ENCODE results near the gene OXA1L. TPM values are rescaled to one million over a fixed set of nuclear protein-coding genes. Genes with fewer than 3 reads are reported as not detected.

OXA1L gene
- total RNA-seq, 1 experiment from 2014 or later = 146 TPM

DNA sequence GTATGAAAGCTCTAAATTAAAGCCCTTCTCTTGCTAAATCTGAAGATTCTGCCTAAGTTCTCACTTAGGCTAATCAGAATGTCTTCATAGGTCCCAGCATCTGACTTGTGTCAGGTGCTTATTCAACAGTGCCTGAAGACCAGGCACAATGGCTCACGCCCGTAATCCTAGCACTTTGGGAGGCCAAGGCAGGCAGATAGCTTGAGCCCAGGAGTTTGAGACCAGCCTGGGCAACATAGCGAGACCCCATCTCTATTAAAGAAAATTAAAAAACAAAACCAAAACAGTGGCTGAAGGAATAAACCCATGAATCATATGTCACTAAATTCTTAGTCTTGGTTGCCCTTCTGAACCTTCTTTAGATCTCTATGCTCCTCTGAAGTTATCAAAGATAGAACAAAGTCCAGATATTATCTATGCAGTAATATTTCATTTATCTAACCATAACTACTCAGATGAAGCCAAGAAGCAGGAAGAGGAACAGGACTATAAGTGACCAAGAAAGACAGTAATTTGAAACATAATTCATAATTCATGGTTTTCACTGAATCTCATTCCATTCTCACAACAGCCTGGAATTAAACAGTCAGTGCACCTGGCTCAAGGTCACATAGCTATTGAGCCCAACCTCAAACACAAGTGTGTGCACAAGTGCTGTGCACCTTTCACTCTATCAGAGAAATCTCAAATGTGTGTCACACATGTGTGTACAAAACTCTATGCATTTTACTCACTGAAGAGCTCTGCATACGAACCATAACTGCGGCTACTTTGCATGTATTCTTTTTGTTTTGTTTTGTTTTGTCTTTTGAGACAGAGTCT, 42.1 kb downstream of the OXA1L start:
- TF ChIP-seq, protein P1, sequence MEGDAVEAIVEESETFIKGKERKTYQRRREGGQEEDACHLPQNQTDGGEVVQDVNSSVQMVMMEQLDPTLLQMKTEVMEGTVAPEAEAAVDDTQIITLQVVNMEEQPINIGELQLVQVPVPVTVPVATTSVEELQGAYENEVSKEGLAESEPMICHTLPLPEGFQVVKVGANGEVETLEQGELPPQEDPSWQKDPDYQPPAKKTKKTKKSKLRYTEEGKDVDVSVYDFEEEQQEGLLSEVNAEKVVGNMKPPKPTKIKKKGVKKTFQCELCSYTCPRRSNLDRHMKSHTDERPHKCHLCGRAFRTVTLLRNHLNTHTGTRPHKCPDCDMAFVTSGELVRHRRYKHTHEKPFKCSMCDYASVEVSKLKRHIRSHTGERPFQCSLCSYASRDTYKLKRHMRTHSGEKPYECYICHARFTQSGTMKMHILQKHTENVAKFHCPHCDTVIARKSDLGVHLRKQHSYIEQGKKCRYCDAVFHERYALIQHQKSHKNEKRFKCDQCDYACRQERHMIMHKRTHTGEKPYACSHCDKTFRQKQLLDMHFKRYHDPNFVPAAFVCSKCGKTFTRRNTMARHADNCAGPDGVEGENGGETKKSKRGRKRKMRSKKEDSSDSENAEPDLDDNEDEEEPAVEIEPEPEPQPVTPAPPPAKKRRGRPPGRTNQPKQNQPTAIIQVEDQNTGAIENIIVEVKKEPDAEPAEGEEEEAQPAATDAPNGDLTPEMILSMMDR (conservative IDR thresholded peaks at IDR 0.05; ENCODE audit: low read depth, low read length) = no peak
- TF ChIP-seq EZH2phosphoT487 (IDR thresholded peaks at IDR 0.05; ENCODE audit: borderline replicate concordance, low read length) (no peak), EZH2 (IDR thresholded peaks at IDR 0.05; ENCODE audit: low read length, unreplicated experiment) (no peak)
- no peaks in the 10 kb centered on the region for H4K20me1 ChIP-seq (ENCODE audit: low read length)
- no peaks in the 10 kb centered on the region for H3K27me3 ChIP-seq (ENCODE audit: low read length)
- H3K4me1 ChIP-seq (ENCODE audit: insufficient read depth, low read length) = no peaks in the 10 kb centered on the region
- no peak overlapping the region for H3K9ac ChIP-seq (ENCODE audit: low read length)
- no peak for ATAC-seq
- CTCF ChIA-PET = interaction anchor here (0.6 kb wide), 1 partner anchor 63 kb away, joined by 3 read pairs; the partner anchor contains the start of gene LRP10
- H3F3A ChIP-seq (ENCODE audit: low read length, unreplicated experiment) = no peaks in the 10 kb centered on the region
- H3K27ac ChIP-seq (ENCODE audit: low read length) = no peak overlapping the region
- intact Hi-C loops (cut with micrococcal nuclease) = no loop called here
- no peak overlapping the region for H3K4me2 ChIP-seq (ENCODE audit: low read length)
- H2AFZ ChIP-seq (ENCODE audit: low read length) = no peak overlapping the region
- no TSS peak for BruUV-seq (replicated peaks)
- no peaks in the 10 kb centered on the region for H3K9me2 ChIP-seq (replicated peaks; ENCODE audit: low read length)
- H3K79me2 ChIP-seq (ENCODE audit: low read length) = no peaks in the 10 kb centered on the region
- no peaks in the 10 kb centered on the region for H3K36me3 ChIP-seq (ENCODE audit: low read depth, low read length)
- H3K9me3 ChIP-seq (ENCODE audit: low read length) = no peaks in the 10 kb centered on the region
- no peak overlapping the region for H3K4me3 ChIP-seq (ENCODE audit: low read length)
- POLR2A ChIA-PET (ENCODE audit: unreplicated experiment) = interaction anchor here (1.0 kb wide), 1 partner anchor 219 kb away, joined by 3 read pairs; no protein-coding TSS in a partner anchor
- no peak for DNase-seq

DNA sequence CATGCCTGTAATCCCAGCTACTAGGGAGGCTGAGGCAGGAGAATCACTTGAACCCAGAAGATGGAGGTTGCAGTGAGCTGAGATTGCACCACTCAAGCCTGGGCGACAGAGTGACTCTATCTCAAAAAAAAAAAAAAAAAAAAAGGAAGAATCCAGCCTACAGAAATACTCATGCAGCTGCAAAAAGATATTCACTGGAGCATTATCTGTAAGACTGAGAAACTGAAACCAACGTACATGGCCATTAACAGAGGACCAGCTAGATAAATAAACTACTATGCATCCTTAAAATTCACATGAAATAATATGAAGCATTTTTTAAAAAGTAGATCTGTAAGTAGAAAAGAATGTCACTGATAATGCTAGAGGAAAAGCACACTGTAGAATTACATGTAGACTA, 45.2 kb downstream of the OXA1L start:
- H3K4me2 ChIP-seq (ENCODE audit: low read length) = no peak overlapping the region
- no peaks in the 10 kb centered on the region for H3F3A ChIP-seq (ENCODE audit: low read length, unreplicated experiment)
- no peaks in the 10 kb centered on the region for H3K79me2 ChIP-seq (ENCODE audit: low read length)
- no peak overlapping the region for H3K9ac ChIP-seq (ENCODE audit: low read length)
- CTCF ChIA-PET = no interaction called here
- H2AFZ ChIP-seq (ENCODE audit: low read length) = no peak overlapping the region
- ATAC-seq = no peak
- TF ChIP-seq EZH2 (IDR thresholded peaks at IDR 0.05; ENCODE audit: low read length, unreplicated experiment) (no peak), EZH2phosphoT487 (IDR thresholded peaks at IDR 0.05; ENCODE audit: borderline replicate concordance, low read length) (no peak)
- TF ChIP-seq, protein P1 (conservative IDR thresholded peaks at IDR 0.05; ENCODE audit: low read depth, low read length) = no peak
- BruUV-seq (replicated peaks) = no TSS peak
- H3K36me3 ChIP-seq (ENCODE audit: low read depth, low read length) = no peaks in the 10 kb centered on the region
- H3K9me2 ChIP-seq (replicated peaks; ENCODE audit: low read length) = no peaks in the 10 kb centered on the region
- no peaks in the 10 kb centered on the region for H3K9me3 ChIP-seq (ENCODE audit: low read length)
- no peak overlapping the region for H3K27ac ChIP-seq (ENCODE audit: low read length)
- DNase-seq = no peak
- H3K4me3 ChIP-seq (ENCODE audit: low read length) = no peak overlapping the region
- no peaks in the 10 kb centered on the region for H3K4me1 ChIP-seq (ENCODE audit: insufficient read depth, low read length)
- POLR2A ChIA-PET (ENCODE audit: unreplicated experiment) = no interaction called here
- no peaks in the 10 kb centered on the region for H3K27me3 ChIP-seq (ENCODE audit: low read length)
- intact Hi-C loops (cut with micrococcal nuclease) = loop anchor here (10.0 kb wide), 1 partner anchor 157 kb away; no protein-coding TSS in a partner anchor
- H4K20me1 ChIP-seq (ENCODE audit: low read length) = no peaks in the 10 kb centered on the region

DNA sequence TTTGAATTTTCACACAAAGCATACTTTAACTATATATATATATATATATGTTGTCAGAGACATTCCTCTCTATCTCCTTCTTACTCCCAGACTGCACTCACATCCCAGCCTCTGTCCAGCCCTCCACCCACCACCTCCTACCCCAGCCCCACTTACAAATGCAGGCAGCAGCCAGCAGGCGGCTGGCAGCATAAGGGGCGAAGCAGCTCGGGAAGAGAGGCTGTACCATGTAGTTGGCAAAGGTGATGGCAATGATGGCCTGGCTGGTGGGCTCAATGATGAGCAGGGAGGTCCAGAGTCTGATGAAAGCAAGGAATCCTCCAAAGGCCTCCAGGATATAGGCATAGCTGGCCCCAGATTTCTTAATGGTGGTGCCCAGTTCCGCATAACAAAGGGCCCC, 46.3 kb downstream of the OXA1L start:
- Histone ChIP-seq H3F3A (ENCODE audit: low read length, unreplicated experiment) (no peaks in the 10 kb centered on the region), H3K9ac (ENCODE audit: low read length) (no peak overlapping the region), H3K9me2 (replicated peaks; ENCODE audit: low read length) (no peaks in the 10 kb centered on the region), H3K4me3 (ENCODE audit: low read length) (no peak overlapping the region), H3K4me2 (ENCODE audit: low read length) (no peak overlapping the region), H3K4me1 (ENCODE audit: insufficient read depth, low read length) (0 out of 2 replicates have a peak, but pooled peaks cover under 1% of the 10 kb centered on the region), H2AFZ (ENCODE audit: low read length) (no peak overlapping the region), H3K9me3 (ENCODE audit: low read length) (no peaks in the 10 kb centered on the region), H3K27me3 (ENCODE audit: low read length) (no peaks in the 10 kb centered on the region), H3K27ac (ENCODE audit: low read length) (no peak overlapping the region), H3K79me2 (ENCODE audit: low read length) (no peaks in the 10 kb centered on the region), H4K20me1 (ENCODE audit: low read length) (no peaks in the 10 kb centered on the region), H3K36me3 (ENCODE audit: low read depth, low read length) (no peaks in the 10 kb centered on the region)
- POLR2A ChIA-PET (ENCODE audit: unreplicated experiment) = no interaction called here
- CTCF ChIA-PET = no interaction called here
- no peak for DNase-seq
- no TSS peak for BruUV-seq (replicated peaks)
- ATAC-seq = no peak; the same call in 1 of the 2 replicates
- intact Hi-C loops (cut with micrococcal nuclease) = loop anchor here (10.0 kb wide), 1 partner anchor 158 kb away; no protein-coding TSS in a partner anchor
- no peak for TF ChIP-seq EZH2 (IDR thresholded peaks at IDR 0.05; ENCODE audit: low read length, unreplicated experiment)
- TF ChIP-seq, protein P1 (conservative IDR thresholded peaks at IDR 0.05; ENCODE audit: low read depth, low read length) = no peak

Measured in PC-3 (cell line).